ENCODE data around the gene DNAI7.

The DNAI7 gene

DNA sequence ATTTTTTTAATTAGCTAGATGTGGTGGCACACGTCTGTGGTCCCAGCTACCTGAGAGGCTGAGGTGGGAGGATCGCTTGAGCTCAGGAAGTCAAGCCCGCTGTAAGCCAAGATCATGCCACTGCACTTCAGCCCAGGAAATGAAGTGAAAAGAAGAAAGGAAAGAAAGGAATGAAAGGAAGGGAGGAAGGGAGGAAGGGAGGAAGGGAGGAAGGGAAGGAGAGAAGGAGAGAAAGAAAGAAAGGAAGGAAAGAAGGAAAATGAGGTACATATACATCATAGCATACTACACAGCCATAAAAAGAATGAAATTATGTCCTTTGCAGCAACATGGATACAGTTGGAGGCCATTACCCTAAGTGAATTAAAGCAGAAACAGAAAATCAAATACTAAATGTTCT lies 12.2 kb downstream of the DNAI7 start:
- no peak overlapping the region for H3K27ac ChIP-seq (ENCODE audit: low read depth, low read length)

DNA sequence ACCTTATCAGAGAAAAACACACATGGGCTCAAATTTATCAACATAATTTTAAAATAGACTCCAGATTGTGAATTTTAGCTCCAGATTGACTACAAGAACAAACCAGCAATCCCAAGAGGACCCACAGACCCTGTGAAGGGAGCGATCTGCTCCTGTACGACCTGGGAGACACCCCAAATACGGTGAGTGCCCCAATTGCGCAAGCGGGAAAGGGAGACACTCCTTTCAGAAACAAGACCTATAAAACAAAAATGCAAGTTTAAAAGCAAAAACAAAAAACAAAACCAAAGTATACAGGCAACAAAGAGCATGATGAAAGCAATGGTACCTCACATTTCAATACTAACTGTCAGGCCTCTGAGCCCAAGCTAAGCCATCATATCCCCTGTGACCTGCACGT lies 32.1 kb downstream of the DNAI7 start:
- Histone ChIP-seq H3K4me1 (ENCODE audit: control insufficient read depth, insufficient read depth, low read length) (no peaks in the 10 kb centered on the region), H3K36me3 (ENCODE audit: control insufficient read depth, insufficient read depth, low read length) (no peaks in the 10 kb centered on the region), H3K27ac (ENCODE audit: low read depth, low read length) (no peak overlapping the region), H3K27me3 (ENCODE audit: control insufficient read depth, insufficient read depth, low read length) (no peaks in the 10 kb centered on the region), H3K9me3 (ENCODE audit: control insufficient read depth, insufficient read depth, low read depth, low read length) (no peaks in the 10 kb centered on the region), H3K4me3 (ENCODE audit: low read depth, low read length) (no peak overlapping the region), H3K9ac (ENCODE audit: low read length) (no peak overlapping the region)

More for the DNA sequence above, 12.2 kb downstream of the DNAI7 start:
- H3K36me3 ChIP-seq (ENCODE audit: control insufficient read depth, insufficient read depth, low read length), result no peaks in the 10 kb centered on the region
- no peaks in the 10 kb centered on the region for H3K9me3 ChIP-seq (ENCODE audit: control insufficient read depth, insufficient read depth, low read depth, low read length)
- H3K9ac ChIP-seq (ENCODE audit: low read length), result no peak overlapping the region
- no peak overlapping the region for H3K4me3 ChIP-seq (ENCODE audit: low read depth, low read length)
- no peaks in the 10 kb centered on the region for H3K4me1 ChIP-seq (ENCODE audit: control insufficient read depth, insufficient read depth, low read length)
- no peaks in the 10 kb centered on the region for H3K27me3 ChIP-seq (ENCODE audit: control insufficient read depth, insufficient read depth, low read length)

DNA sequence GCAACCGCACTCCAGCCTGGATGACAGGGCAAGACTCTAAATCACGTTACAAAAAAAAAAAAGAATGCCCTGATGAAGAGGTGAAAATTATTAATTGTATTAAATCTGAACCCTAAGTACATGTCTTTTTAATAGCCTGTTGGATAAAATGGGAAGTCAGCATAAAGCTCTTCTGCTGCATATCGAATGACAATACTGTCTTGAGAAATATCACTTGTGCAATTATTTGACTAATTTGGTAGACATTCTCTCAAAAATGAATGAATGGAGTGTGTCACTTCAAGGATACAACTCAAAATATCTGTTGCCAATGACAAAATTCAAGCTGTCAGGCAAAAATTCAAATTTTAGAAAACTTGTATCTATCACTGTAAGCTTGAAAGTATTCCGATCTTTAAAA lies 38.9 kb downstream of the DNAI7 start:
- Histone ChIP-seq H3K36me3 (ENCODE audit: control insufficient read depth, insufficient read depth, low read length) (no peaks in the 10 kb centered on the region), H3K9me3 (ENCODE audit: control insufficient read depth, insufficient read depth, low read depth, low read length) (no peaks in the 10 kb centered on the region), H3K27me3 (ENCODE audit: control insufficient read depth, insufficient read depth, low read length) (no peaks in the 10 kb centered on the region), H3K4me3 (ENCODE audit: low read depth, low read length) (no peak overlapping the region), H3K9ac (ENCODE audit: low read length) (no peak overlapping the region), H3K27ac (ENCODE audit: low read depth, low read length) (no peak overlapping the region), H3K4me1 (ENCODE audit: control insufficient read depth, insufficient read depth, low read length) (peaks cover 16% of the 10 kb centered on the region)

DNA sequence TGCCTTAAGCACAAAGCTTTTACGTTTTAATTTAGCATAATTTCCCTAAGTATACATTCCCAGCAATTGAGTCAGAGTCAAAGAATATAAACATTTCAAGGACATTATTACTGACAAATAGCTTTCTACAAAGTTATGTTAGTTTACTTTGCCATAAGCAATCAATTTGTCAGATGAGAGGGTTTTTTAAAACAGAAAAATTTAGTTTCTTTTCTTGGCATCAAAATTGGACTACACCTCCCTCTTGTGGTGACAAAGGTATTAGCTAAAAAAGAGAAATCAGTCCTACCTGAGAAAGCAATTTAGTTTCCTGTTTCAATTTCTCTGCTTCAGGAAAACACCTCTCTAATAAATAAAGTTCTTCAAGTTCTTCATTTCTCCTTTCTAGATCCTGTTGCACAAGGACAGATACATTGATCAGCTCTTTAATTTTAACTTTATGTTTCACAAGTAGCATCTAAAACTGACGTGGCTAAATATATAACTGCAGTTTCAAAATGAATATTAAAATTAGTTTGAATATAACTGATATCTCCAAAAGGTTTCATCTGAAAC lies 39.9 kb downstream of the DNAI7 start:
- H3K27ac ChIP-seq (ENCODE audit: low read depth, low read length), result no peak overlapping the region
- no peaks in the 10 kb centered on the region for H3K9me3 ChIP-seq (ENCODE audit: control insufficient read depth, insufficient read depth, low read depth, low read length)
- H3K36me3 ChIP-seq (ENCODE audit: control insufficient read depth, insufficient read depth, low read length), result no peaks in the 10 kb centered on the region
- no peaks in the 10 kb centered on the region for H3K27me3 ChIP-seq (ENCODE audit: control insufficient read depth, insufficient read depth, low read length)
- no peak overlapping the region for H3K4me3 ChIP-seq (ENCODE audit: low read depth, low read length)
- H3K4me1 ChIP-seq (ENCODE audit: control insufficient read depth, insufficient read depth, low read length), result peaks cover 16% of the 10 kb centered on the region
- no peak overlapping the region for H3K9ac ChIP-seq (ENCODE audit: low read length)

DNA sequence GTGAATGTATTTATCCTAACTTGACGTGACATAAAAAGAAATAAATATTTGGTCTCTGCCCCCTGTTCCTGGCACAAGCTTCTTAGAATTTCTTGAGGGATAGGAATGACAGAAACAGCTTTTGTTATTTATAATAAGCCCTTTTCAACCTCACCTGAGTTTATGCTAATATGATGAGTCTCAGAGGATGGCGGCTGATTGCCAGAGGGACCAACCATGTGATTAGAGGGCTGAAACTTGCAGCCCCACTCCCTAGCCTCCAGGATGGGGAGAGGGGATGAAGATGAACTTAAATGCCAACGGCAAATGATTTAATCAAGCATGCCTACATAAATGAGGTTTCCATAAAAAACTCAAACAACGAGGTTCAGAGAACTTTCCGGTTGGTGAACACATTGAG lies 42.9 kb downstream of the DNAI7 start:
- H3K4me1 ChIP-seq (ENCODE audit: control insufficient read depth, insufficient read depth, low read length), result peaks cover 16% of the 10 kb centered on the region
- no peak overlapping the region for H3K27ac ChIP-seq (ENCODE audit: low read depth, low read length)
- no peak overlapping the region for H3K4me3 ChIP-seq (ENCODE audit: low read depth, low read length)
- no peaks in the 10 kb centered on the region for H3K27me3 ChIP-seq (ENCODE audit: control insufficient read depth, insufficient read depth, low read length)
- no peaks in the 10 kb centered on the region for H3K9me3 ChIP-seq (ENCODE audit: control insufficient read depth, insufficient read depth, low read depth, low read length)
- H3K36me3 ChIP-seq (ENCODE audit: control insufficient read depth, insufficient read depth, low read length), result no peaks in the 10 kb centered on the region
- H3K9ac ChIP-seq (ENCODE audit: low read length), result no peak overlapping the region

DNA sequence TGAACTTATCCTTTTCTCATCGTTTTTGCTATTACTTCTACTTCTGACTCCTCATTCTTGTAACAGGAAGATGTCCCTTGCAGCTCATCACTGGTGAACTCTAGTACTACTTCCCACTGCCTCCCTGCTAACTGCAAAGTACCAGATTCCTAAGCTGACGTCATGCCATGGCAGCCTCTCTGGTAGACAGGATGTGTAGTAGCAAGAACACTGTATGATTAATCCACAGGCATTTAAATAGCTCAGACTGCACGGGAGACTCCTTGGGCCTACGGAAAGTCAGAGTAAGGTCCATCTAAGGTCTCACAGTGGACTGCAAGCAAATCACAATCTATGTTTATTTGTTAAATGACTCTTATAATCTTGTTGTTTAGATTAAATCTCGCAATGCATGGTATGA lies 43.5 kb downstream of the DNAI7 start:
- Histone ChIP-seq H3K9ac (ENCODE audit: low read length) (no peak overlapping the region), H3K36me3 (ENCODE audit: control insufficient read depth, insufficient read depth, low read length) (no peaks in the 10 kb centered on the region), H3K4me1 (ENCODE audit: control insufficient read depth, insufficient read depth, low read length) (peaks cover 16% of the 10 kb centered on the region), H3K4me3 (ENCODE audit: low read depth, low read length) (no peak overlapping the region), H3K27me3 (ENCODE audit: control insufficient read depth, insufficient read depth, low read length) (no peaks in the 10 kb centered on the region), H3K9me3 (ENCODE audit: control insufficient read depth, insufficient read depth, low read depth, low read length) (no peaks in the 10 kb centered on the region), H3K27ac (ENCODE audit: low read depth, low read length) (no peak overlapping the region)

DNA sequence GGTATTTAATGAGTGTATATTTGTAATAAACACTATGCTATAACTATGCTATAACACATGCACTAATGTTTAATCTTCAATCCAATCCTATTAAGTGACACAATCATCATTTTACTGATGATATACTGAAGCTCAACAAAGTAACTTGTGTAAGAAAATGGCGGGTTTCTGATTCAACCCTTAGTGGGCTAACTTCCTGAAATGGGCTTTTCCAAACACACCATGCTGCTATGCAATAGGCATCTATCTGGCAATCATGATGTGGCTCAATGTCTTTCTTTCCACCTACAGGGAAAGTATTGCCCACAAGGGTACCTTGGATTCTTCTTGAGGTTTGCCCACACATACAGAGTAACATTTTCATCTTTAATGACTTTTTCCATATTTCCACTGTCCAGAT lies 48.3 kb downstream of the DNAI7 start:
- no peaks in the 10 kb centered on the region for H3K9me3 ChIP-seq (ENCODE audit: control insufficient read depth, insufficient read depth, low read depth, low read length)
- no peak overlapping the region for H3K9ac ChIP-seq (ENCODE audit: low read length)
- no peaks in the 10 kb centered on the region for H3K27me3 ChIP-seq (ENCODE audit: control insufficient read depth, insufficient read depth, low read length)
- H3K27ac ChIP-seq (ENCODE audit: low read depth, low read length), result no peak overlapping the region
- H3K4me3 ChIP-seq (ENCODE audit: low read depth, low read length), result no peak overlapping the region
- no peaks in the 10 kb centered on the region for H3K36me3 ChIP-seq (ENCODE audit: control insufficient read depth, insufficient read depth, low read length)
- H3K4me1 ChIP-seq (ENCODE audit: control insufficient read depth, insufficient read depth, low read length), result peaks cover 5% of the 10 kb centered on the region

DNA sequence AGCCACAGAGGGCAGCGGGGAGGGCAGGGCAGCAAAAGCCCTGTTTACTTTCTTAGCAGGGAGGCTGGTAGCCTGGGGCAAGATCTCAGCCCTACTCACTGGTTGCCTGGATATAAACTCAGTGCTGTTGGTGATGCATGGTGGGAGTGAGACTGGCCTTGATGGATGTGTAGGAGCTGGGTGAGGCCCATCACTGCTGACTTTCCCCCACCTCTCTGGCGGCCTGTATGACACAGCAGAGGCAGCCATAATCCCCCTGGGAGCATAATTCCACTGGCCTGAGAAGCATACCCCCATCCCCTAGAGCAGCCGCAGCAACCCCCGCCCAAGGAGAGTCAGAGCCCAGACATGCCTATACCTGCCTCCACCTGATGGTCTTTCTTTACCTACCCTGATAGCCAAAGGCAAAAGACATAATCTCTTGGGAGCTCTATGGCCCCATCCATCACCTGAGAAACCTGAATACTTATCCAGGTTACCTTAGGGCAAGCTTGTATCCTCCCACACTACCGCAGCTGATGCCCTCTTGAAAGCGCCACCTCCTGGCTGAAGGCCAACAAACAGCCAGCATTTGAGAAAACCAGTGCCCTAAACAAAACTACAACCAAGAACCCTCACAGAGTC lies 59.3 kb downstream of the DNAI7 start:
- H3K9me3 ChIP-seq (ENCODE audit: control insufficient read depth, insufficient read depth, low read depth, low read length), result no peaks in the 10 kb centered on the region
- H3K27ac ChIP-seq (ENCODE audit: low read depth, low read length), result peak overlapping the region; percentile 14; the same call in 1 of the 2 replicates
- H3K4me1 ChIP-seq (ENCODE audit: control insufficient read depth, insufficient read depth, low read length), result peaks cover 5% of the 10 kb centered on the region
- no peak overlapping the region for H3K4me3 ChIP-seq (ENCODE audit: low read depth, low read length)
- no peak overlapping the region for H3K9ac ChIP-seq (ENCODE audit: low read length)
- H3K27me3 ChIP-seq (ENCODE audit: control insufficient read depth, insufficient read depth, low read length), result no peaks in the 10 kb centered on the region
- H3K36me3 ChIP-seq (ENCODE audit: control insufficient read depth, insufficient read depth, low read length), result no peaks in the 10 kb centered on the region

DNA sequence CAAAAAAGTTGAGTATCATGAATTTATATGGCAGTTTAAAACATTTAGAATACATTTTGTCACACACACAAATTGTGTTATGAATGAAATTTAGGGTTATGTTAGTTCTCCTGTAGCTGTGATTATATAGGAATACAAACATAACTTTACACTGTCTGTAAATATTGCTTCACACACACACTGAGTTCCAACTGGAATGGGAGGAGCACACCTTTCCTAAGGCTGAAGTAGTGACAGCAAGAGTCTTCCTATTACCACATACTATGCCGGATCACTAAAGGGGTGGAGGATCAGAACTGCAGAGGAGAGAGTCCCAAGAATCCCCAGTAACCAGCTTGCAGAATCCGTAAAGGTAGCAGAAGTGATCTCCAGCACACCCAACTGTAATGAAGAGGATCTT lies 63.7 kb downstream of the DNAI7 start:
- H3K4me1 ChIP-seq (ENCODE audit: control insufficient read depth, insufficient read depth, low read length), result peaks cover 5% of the 10 kb centered on the region
- H3K27me3 ChIP-seq (ENCODE audit: control insufficient read depth, insufficient read depth, low read length), result no peaks in the 10 kb centered on the region
- no peaks in the 10 kb centered on the region for H3K36me3 ChIP-seq (ENCODE audit: control insufficient read depth, insufficient read depth, low read length)
- H3K27ac ChIP-seq (ENCODE audit: low read depth, low read length), result no peak overlapping the region
- no peaks in the 10 kb centered on the region for H3K9me3 ChIP-seq (ENCODE audit: control insufficient read depth, insufficient read depth, low read depth, low read length)
- H3K4me3 ChIP-seq (ENCODE audit: low read depth, low read length), result no peak overlapping the region
- no peak overlapping the region for H3K9ac ChIP-seq (ENCODE audit: low read length)

DNA sequence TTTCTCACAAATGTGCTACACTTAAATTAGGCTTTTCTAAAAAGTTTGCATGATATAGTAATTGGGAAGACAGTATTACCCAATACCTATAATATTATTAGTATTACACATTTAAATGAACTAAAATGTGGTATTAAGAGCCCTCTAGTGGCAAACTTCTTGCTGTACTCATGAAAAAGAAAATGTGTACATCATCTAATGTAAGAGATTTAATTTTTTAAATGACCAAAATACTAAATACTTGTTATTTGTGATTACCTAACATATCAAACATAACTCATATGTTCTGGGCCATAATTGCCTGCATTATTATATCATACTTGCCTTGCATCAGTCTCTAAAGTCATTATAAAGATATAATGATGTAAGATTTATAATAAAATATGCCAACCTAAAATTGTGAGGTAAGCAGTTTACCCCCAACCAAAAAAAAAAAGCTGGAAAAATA lies 64.2 kb downstream of the DNAI7 start:
- H3K27ac ChIP-seq (ENCODE audit: low read depth, low read length), result no peak overlapping the region
- peaks cover 5% of the 10 kb centered on the region for H3K4me1 ChIP-seq (ENCODE audit: control insufficient read depth, insufficient read depth, low read length)
- H3K4me3 ChIP-seq (ENCODE audit: low read depth, low read length), result no peak overlapping the region
- no peaks in the 10 kb centered on the region for H3K36me3 ChIP-seq (ENCODE audit: control insufficient read depth, insufficient read depth, low read length)
- no peaks in the 10 kb centered on the region for H3K9me3 ChIP-seq (ENCODE audit: control insufficient read depth, insufficient read depth, low read depth, low read length)
- H3K9ac ChIP-seq (ENCODE audit: low read length), result no peak overlapping the region
- H3K27me3 ChIP-seq (ENCODE audit: control insufficient read depth, insufficient read depth, low read length), result no peaks in the 10 kb centered on the region

DNA sequence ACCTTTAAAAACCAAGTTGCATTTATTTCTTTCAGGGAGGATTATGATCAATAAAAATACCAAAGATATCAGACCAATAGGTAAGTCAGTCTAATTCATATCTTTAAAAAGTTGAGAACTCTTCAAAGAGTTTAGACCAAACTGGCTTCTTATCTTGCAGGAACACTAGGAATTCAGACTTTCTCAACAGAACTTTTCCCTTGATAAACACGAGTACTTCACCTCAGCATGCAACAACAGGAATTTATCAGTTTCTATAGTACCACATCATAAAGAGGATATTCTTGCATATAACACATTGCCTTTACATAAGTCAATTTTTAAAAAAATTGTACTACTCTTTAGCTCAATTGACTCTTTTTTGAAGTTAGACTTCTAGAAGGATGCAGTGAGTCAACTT lies 68.2 kb downstream of the DNAI7 start:
- no peaks in the 10 kb centered on the region for H3K4me1 ChIP-seq (ENCODE audit: control insufficient read depth, insufficient read depth, low read length)
- H3K9ac ChIP-seq (ENCODE audit: low read length), result no peak overlapping the region
- no peak overlapping the region for H3K27ac ChIP-seq (ENCODE audit: low read depth, low read length)
- H3K4me3 ChIP-seq (ENCODE audit: low read depth, low read length), result no peak overlapping the region
- H3K27me3 ChIP-seq (ENCODE audit: control insufficient read depth, insufficient read depth, low read length), result no peaks in the 10 kb centered on the region
- no peaks in the 10 kb centered on the region for H3K36me3 ChIP-seq (ENCODE audit: control insufficient read depth, insufficient read depth, low read length)
- no peaks in the 10 kb centered on the region for H3K9me3 ChIP-seq (ENCODE audit: control insufficient read depth, insufficient read depth, low read depth, low read length)
